ENCODE data around the gene CDH2. TPM values are rescaled to one million over a fixed set of nuclear protein-coding genes. Genes with fewer than 3 reads are reported as not detected.
A peak's percentile ranks its signal among the peaks of the same experiment; 100 is the strongest.

Gene CDH2
- total RNA-seq, 1 donor from 2014 or later: 363 TPM

GRCh38 chr18:28065793-28066186 is 111.1 kb downstream of the CDH2 start:
- Histone ChIP-seq H3K36me3 (ENCODE audit: insufficient read depth, low read length) (no peaks in the 10 kb centered on the region), H3K9me3 (ENCODE audit: insufficient read depth, low read depth, low read length) (no peaks in the 10 kb centered on the region), H4K20me1 (ENCODE audit: insufficient read depth, low read length) (no peaks in the 10 kb centered on the region), H3K4me2 (ENCODE audit: low read length) (peak overlapping the region; percentile 74), H3K4me3 (ENCODE audit: insufficient read depth, low read depth, low read length) (no peak overlapping the region), H3K27me3 (ENCODE audit: insufficient read depth, low read length) (no peaks in the 10 kb centered on the region), H3K27ac (ENCODE audit: low read depth, low read length) (peak overlapping the region; percentile 99), H3K4me1 (ENCODE audit: insufficient read depth, low read length) (peaks cover 46% of the 10 kb centered on the region), H3K79me2 (ENCODE audit: insufficient read depth, low read length) (peaks cover 86% of the 10 kb centered on the region), H2AFZ (ENCODE audit: low read depth, low read length) (no peak overlapping the region), H3K9ac (ENCODE audit: low read length) (peak overlapping the region; percentile 79)
- H3K27ac Mint-ChIP-seq (ENCODE audit: unreplicated experiment): peak overlapping the region; percentile 99
- H3K4me1 Mint-ChIP-seq (ENCODE audit: low read depth, unreplicated experiment): peaks cover 61% of the 10 kb centered on the region
- no peak for TF ChIP-seq CTCF (IDR thresholded peaks at IDR 0.05; ENCODE audit: insufficient read depth, low read depth, low read length)
- no peak for TF ChIP-seq EZH2 (IDR thresholded peaks at IDR 0.05; ENCODE audit: insufficient read depth, low read length)
- H3K9me3 Mint-ChIP-seq (ENCODE audit: unreplicated experiment): peaks cover 5% of the 10 kb centered on the region
- H3K36me3 Mint-ChIP-seq (ENCODE audit: low read depth, unreplicated experiment): peaks cover 4% of the 10 kb centered on the region
- no peaks in the 10 kb centered on the region for H3K27me3 Mint-ChIP-seq (ENCODE audit: low read depth, unreplicated experiment)
- FAIRE-seq (no peak), DNase-seq (ENCODE audit: low read depth) (no peak)
- H3K4me3 Mint-ChIP-seq (ENCODE audit: unreplicated experiment): peak overlapping the region; percentile 52

- Mint-ChIP-seq H3K27me3 (ENCODE audit: low read depth, unreplicated experiment) (no peaks in the 10 kb centered on the region), H3K27ac (ENCODE audit: unreplicated experiment) (peak overlapping the region; percentile 99), H3K36me3 (ENCODE audit: low read depth, unreplicated experiment) (peaks cover 4% of the 10 kb centered on the region), H3K9me3 (ENCODE audit: unreplicated experiment) (peaks cover 5% of the 10 kb centered on the region), H3K4me3 (ENCODE audit: unreplicated experiment) (peak overlapping the region; percentile 12), H3K4me1 (ENCODE audit: low read depth, unreplicated experiment) (peaks cover 57% of the 10 kb centered on the region)
- peaks cover 46% of the 10 kb centered on the region for H3K4me1 ChIP-seq (ENCODE audit: insufficient read depth, low read length)
- no peaks in the 10 kb centered on the region for H3K27me3 ChIP-seq (ENCODE audit: insufficient read depth, low read length)
- FAIRE-seq: peak; percentile 99
- peak overlapping the region; percentile 79 for H3K9ac ChIP-seq (ENCODE audit: low read length)
- no peaks in the 10 kb centered on the region for H3K36me3 ChIP-seq (ENCODE audit: insufficient read depth, low read length)
- H3K27ac ChIP-seq (ENCODE audit: low read depth, low read length): peak overlapping the region; percentile 99
- peak overlapping the region; percentile 74 for H3K4me2 ChIP-seq (ENCODE audit: low read length)
- DNase-seq (ENCODE audit: low read depth): peak; percentile 98
- peak overlapping the region; percentile 24 for H3K4me3 ChIP-seq (ENCODE audit: insufficient read depth, low read depth, low read length)
- peaks cover 86% of the 10 kb centered on the region for H3K79me2 ChIP-seq (ENCODE audit: insufficient read depth, low read length)
- H3K9me3 ChIP-seq (ENCODE audit: insufficient read depth, low read depth, low read length): no peaks in the 10 kb centered on the region
- no peak for TF ChIP-seq EZH2 (IDR thresholded peaks at IDR 0.05; ENCODE audit: insufficient read depth, low read length)
- no peak for TF ChIP-seq CTCF (IDR thresholded peaks at IDR 0.05; ENCODE audit: insufficient read depth, low read depth, low read length)
- H4K20me1 ChIP-seq (ENCODE audit: insufficient read depth, low read length): no peaks in the 10 kb centered on the region
- no peak overlapping the region for H2AFZ ChIP-seq (ENCODE audit: low read depth, low read length)
Measured at GRCh38 chr18:28065031-28065792, 111.7 kb downstream of the CDH2 start.

- FAIRE-seq (no peak), DNase-seq (ENCODE audit: low read depth) (no peak)
- Histone ChIP-seq H3K4me1 (ENCODE audit: insufficient read depth, low read length) (peaks cover 46% of the 10 kb centered on the region), H3K9me3 (ENCODE audit: insufficient read depth, low read depth, low read length) (no peaks in the 10 kb centered on the region), H3K27ac (ENCODE audit: low read depth, low read length) (peak overlapping the region; percentile 99), H2AFZ (ENCODE audit: low read depth, low read length) (no peak overlapping the region), H3K27me3 (ENCODE audit: insufficient read depth, low read length) (no peaks in the 10 kb centered on the region), H3K79me2 (ENCODE audit: insufficient read depth, low read length) (peaks cover 86% of the 10 kb centered on the region), H3K4me2 (ENCODE audit: low read length) (peak overlapping the region; percentile 49), H3K36me3 (ENCODE audit: insufficient read depth, low read length) (no peaks in the 10 kb centered on the region), H3K9ac (ENCODE audit: low read length) (peak overlapping the region; percentile 79), H4K20me1 (ENCODE audit: insufficient read depth, low read length) (no peaks in the 10 kb centered on the region), H3K4me3 (ENCODE audit: insufficient read depth, low read depth, low read length) (no peak overlapping the region)
- Mint-ChIP-seq H3K9me3 (ENCODE audit: unreplicated experiment) (peaks cover 5% of the 10 kb centered on the region), H3K36me3 (ENCODE audit: low read depth, unreplicated experiment) (peaks cover 2% of the 10 kb centered on the region), H3K27ac (ENCODE audit: unreplicated experiment) (peak overlapping the region; percentile 99), H3K27me3 (ENCODE audit: low read depth, unreplicated experiment) (no peaks in the 10 kb centered on the region), H3K4me1 (ENCODE audit: low read depth, unreplicated experiment) (peaks cover 57% of the 10 kb centered on the region), H3K4me3 (ENCODE audit: unreplicated experiment) (no peak overlapping the region)
- TF ChIP-seq EZH2 (IDR thresholded peaks at IDR 0.05; ENCODE audit: insufficient read depth, low read length): no peak
- no peak for TF ChIP-seq CTCF (IDR thresholded peaks at IDR 0.05; ENCODE audit: insufficient read depth, low read depth, low read length)
Measured at GRCh38 chr18:28063926-28064325, 113.0 kb downstream of the CDH2 start.
